ENCODE data around the gene MED9.

The MED9 gene

GRCh38 chr17:17437893-17438292 lies 38.9 kb upstream of the MED9 start:
- H3K36me3 ChIP-seq (replicated peaks; ENCODE audit: insufficient read depth, low read length): no peaks in the 10 kb centered on the region
- no peak overlapping the region for H3K4me2 ChIP-seq (ENCODE audit: low read depth, low read length)
- H3K9me3 ChIP-seq (replicated peaks; ENCODE audit: insufficient read depth, low read length): no peaks in the 10 kb centered on the region
- H3F3A ChIP-seq (ENCODE audit: insufficient read depth, low read length): no peaks in the 10 kb centered on the region
- H3K27ac ChIP-seq (ENCODE audit: low read length): no peak overlapping the region
- no peak for DNase-seq
- H3K79me2 ChIP-seq (ENCODE audit: low read length): no peaks in the 10 kb centered on the region
- H3K9ac ChIP-seq (ENCODE audit: low read length): no peak overlapping the region
- H3K9me2 ChIP-seq (replicated peaks; ENCODE audit: insufficient read depth, low read length): no peaks in the 10 kb centered on the region
- no peak overlapping the region for H2AFZ ChIP-seq (ENCODE audit: low read length)
- no peaks in the 10 kb centered on the region for H3K27me3 ChIP-seq (replicated peaks; ENCODE audit: insufficient read depth, low read length)
- no peaks in the 10 kb centered on the region for H4K20me1 ChIP-seq (ENCODE audit: insufficient read depth, low read length)
- no peaks in the 10 kb centered on the region for H3K4me1 ChIP-seq (ENCODE audit: low read length)
- H3K4me3 ChIP-seq (ENCODE audit: low read length): no peak overlapping the region
- TF ChIP-seq EZH2 (optimal IDR thresholded peaks at IDR 0.05; ENCODE audit: low read depth, low read length) (no peak), EZH2phosphoT487 (IDR thresholded peaks at IDR 0.05; ENCODE audit: low read length) (no peak), CTCF (IDR thresholded peaks at IDR 0.05; ENCODE audit: low read length) (no peak)

GRCh38 chr17:17440010-17440843 lies 36.6 kb upstream of the MED9 start:
- no peak overlapping the region for H3K27ac ChIP-seq (ENCODE audit: low read length)
- H2AFZ ChIP-seq (ENCODE audit: low read length): no peak overlapping the region
- peak; percentile 75 for TF ChIP-seq CTCF (IDR thresholded peaks at IDR 0.05; ENCODE audit: low read length)
- no peak for TF ChIP-seq EZH2phosphoT487 (IDR thresholded peaks at IDR 0.05; ENCODE audit: low read length)
- TF ChIP-seq EZH2 (optimal IDR thresholded peaks at IDR 0.05; ENCODE audit: low read depth, low read length): no peak
- no peaks in the 10 kb centered on the region for H3K9me2 ChIP-seq (replicated peaks; ENCODE audit: insufficient read depth, low read length)
- H3K4me3 ChIP-seq (ENCODE audit: low read length): no peak overlapping the region
- H3K27me3 ChIP-seq (replicated peaks; ENCODE audit: insufficient read depth, low read length): 0 out of 2 replicates have a peak, but pooled peaks cover 5% of the 10 kb centered on the region
- H3K9ac ChIP-seq (ENCODE audit: low read length): no peak overlapping the region
- H3K36me3 ChIP-seq (replicated peaks; ENCODE audit: insufficient read depth, low read length): no peaks in the 10 kb centered on the region
- H3K79me2 ChIP-seq (ENCODE audit: low read length): no peaks in the 10 kb centered on the region
- peak; percentile 66 for DNase-seq
- H3F3A ChIP-seq (ENCODE audit: insufficient read depth, low read length): no peaks in the 10 kb centered on the region
- H3K4me1 ChIP-seq (ENCODE audit: low read length): no peaks in the 10 kb centered on the region
- H3K9me3 ChIP-seq (replicated peaks; ENCODE audit: insufficient read depth, low read length): no peaks in the 10 kb centered on the region
- no peaks in the 10 kb centered on the region for H4K20me1 ChIP-seq (ENCODE audit: insufficient read depth, low read length)
- no peak overlapping the region for H3K4me2 ChIP-seq (ENCODE audit: low read depth, low read length)

GRCh38 chr17:17440938-17441675 lies 35.7 kb upstream of the MED9 start:
- Histone ChIP-seq H3K79me2 (ENCODE audit: low read length) (no peaks in the 10 kb centered on the region), H3K4me1 (ENCODE audit: low read length) (no peaks in the 10 kb centered on the region), H3K9ac (ENCODE audit: low read length) (no peak overlapping the region), H3K36me3 (replicated peaks; ENCODE audit: insufficient read depth, low read length) (no peaks in the 10 kb centered on the region), H3K9me3 (replicated peaks; ENCODE audit: insufficient read depth, low read length) (no peaks in the 10 kb centered on the region), H3K27me3 (replicated peaks; ENCODE audit: insufficient read depth, low read length) (0 out of 2 replicates have a peak, but pooled peaks cover 5% of the 10 kb centered on the region), H3K9me2 (replicated peaks; ENCODE audit: insufficient read depth, low read length) (no peaks in the 10 kb centered on the region), H2AFZ (ENCODE audit: low read length) (no peak overlapping the region), H3K4me3 (ENCODE audit: low read length) (no peak overlapping the region), H3K4me2 (ENCODE audit: low read depth, low read length) (no peak overlapping the region), H3F3A (ENCODE audit: insufficient read depth, low read length) (no peaks in the 10 kb centered on the region), H3K27ac (ENCODE audit: low read length) (no peak overlapping the region), H4K20me1 (ENCODE audit: insufficient read depth, low read length) (no peaks in the 10 kb centered on the region)
- no peak for TF ChIP-seq EZH2phosphoT487 (IDR thresholded peaks at IDR 0.05; ENCODE audit: low read length)
- TF ChIP-seq CTCF (IDR thresholded peaks at IDR 0.05; ENCODE audit: low read length): no peak
- TF ChIP-seq EZH2 (optimal IDR thresholded peaks at IDR 0.05; ENCODE audit: low read depth, low read length): no peak
- DNase-seq: no peak
